ENCODE data around the gene FMOD. TPM values are rescaled to one million over a fixed set of nuclear protein-coding genes. Genes with fewer than 3 reads are reported as not detected.

Gene FMOD
- total and polyA plus RNA-seq, 4 donors, result 159 to 353 (median 190) TPM

GRCh38 chr1:203379825-203380224 is 28.9 kb upstream of the FMOD start:
- H3K27me3 ChIP-seq (ENCODE audit: control insufficient read depth in 1 of 2, insufficient read depth in 2 of 2, low read length in 1 of 2), result no peaks in the 10 kb centered on the region
- H3K9me3 ChIP-seq (ENCODE audit: control insufficient read depth, low read length), result no peaks in the 10 kb centered on the region
- 4 to 11% methylated on average over 1 of the region's 1 CpG for WGBS, 2 donors
- ATAC-seq (ENCODE audit: low FRiP score) (no peak), DNase-seq (no peak)
- no peaks in the 10 kb centered on the region for H3K36me3 ChIP-seq (ENCODE audit: control insufficient read depth in 1 of 2, insufficient read depth in 2 of 2, low read length in 1 of 2)
- peak overlapping the region; percentile 9 to 80 for H3K27ac ChIP-seq (ENCODE audit: low read depth in 1 of 2, low read length in 2 of 2)
- H3K4me1 ChIP-seq (ENCODE audit: control insufficient read depth in 1 of 2, insufficient read depth in 2 of 2, low read length in 2 of 2), result peaks cover 3 to 7% of the 10 kb centered on the region in 2 donors
- H3K4me3 ChIP-seq (ENCODE audit: low read length in 2 of 2), result no peak overlapping the region
- intact Hi-C loops (cut with DNase I), result loop anchor here in 1 of 2 donors (2.0 to 5.0 kb wide), 2 partner anchors 29 to 62 kb away; no protein-coding TSS in a partner anchor

- H3K36me3 ChIP-seq (ENCODE audit: control insufficient read depth in 1 of 2, insufficient read depth in 2 of 2, low read length in 1 of 2), result no peaks in the 10 kb centered on the region
- no peaks in the 10 kb centered on the region for H3K9me3 ChIP-seq (ENCODE audit: control insufficient read depth, low read length)
- intact Hi-C loops (cut with DNase I), result loop anchor here in 1 of 2 donors (2.0 kb wide), 1 partner anchor 30 kb away; no protein-coding TSS in a partner anchor
- H3K27me3 ChIP-seq (ENCODE audit: control insufficient read depth in 1 of 2, insufficient read depth in 2 of 2, low read length in 1 of 2), result no peaks in the 10 kb centered on the region
- WGBS, 2 donors, result 37 to 40% methylated on average over 8 of the region's 8 CpGs
- no peak overlapping the region for H3K4me3 ChIP-seq (ENCODE audit: low read length in 2 of 2)
- DNase-seq, result no peak
- no peak for ATAC-seq (ENCODE audit: low FRiP score)
- peak overlapping the region; percentile 65 to 85 for H3K27ac ChIP-seq (ENCODE audit: low read depth in 1 of 2, low read length in 2 of 2)
- H3K4me1 ChIP-seq (ENCODE audit: control insufficient read depth in 1 of 2, insufficient read depth in 2 of 2, low read length in 2 of 2), result peaks cover 3 to 7% of the 10 kb centered on the region in 2 donors
Measured at GRCh38 chr1:203378556-203379245, 27.8 kb upstream of the FMOD start.

- intact Hi-C loops (cut with DNase I), result no loop called here
- DNase-seq, result no peak
- ATAC-seq (ENCODE audit: low FRiP score), result no peak
- H3K9me3 ChIP-seq (ENCODE audit: control insufficient read depth, low read length), result no peaks in the 10 kb centered on the region
- no peaks in the 10 kb centered on the region for H3K36me3 ChIP-seq (ENCODE audit: control insufficient read depth in 1 of 2, insufficient read depth in 2 of 2, low read length in 1 of 2)
- no peak overlapping the region for H3K4me3 ChIP-seq (ENCODE audit: low read length in 2 of 2)
- peaks cover 0 to 3% of the 10 kb centered on the region in 2 donors for H3K4me1 ChIP-seq (ENCODE audit: control insufficient read depth in 1 of 2, insufficient read depth in 2 of 2, low read length in 2 of 2)
- no peaks in the 10 kb centered on the region for H3K27me3 ChIP-seq (ENCODE audit: control insufficient read depth in 1 of 2, insufficient read depth in 2 of 2, low read length in 1 of 2)
- WGBS, 2 donors, result 25 to 30% methylated on average over 1 of the region's 1 CpG
- peak overlapping the region in 1 of 2 donors; percentile 38 for H3K27ac ChIP-seq (ENCODE audit: low read depth in 1 of 2, low read length in 2 of 2)
Measured at GRCh38 chr1:203373991-203374390, 23.1 kb upstream of the FMOD start.

GRCh38 chr1:203373002-203373401 is 22.1 kb upstream of the FMOD start:
- no peak for ATAC-seq (ENCODE audit: low FRiP score)
- WGBS, 2 donors, result 98 to 100% methylated on average over 2 of the region's 2 CpGs
- H3K4me1 ChIP-seq (ENCODE audit: control insufficient read depth in 1 of 2, insufficient read depth in 2 of 2, low read length in 2 of 2), result no peaks in the 10 kb centered on the region
- intact Hi-C loops (cut with DNase I), result no loop called here
- no peaks in the 10 kb centered on the region for H3K9me3 ChIP-seq (ENCODE audit: control insufficient read depth, low read length)
- no peak overlapping the region for H3K4me3 ChIP-seq (ENCODE audit: low read length in 2 of 2)
- H3K36me3 ChIP-seq (ENCODE audit: control insufficient read depth in 1 of 2, insufficient read depth in 2 of 2, low read length in 1 of 2), result no peaks in the 10 kb centered on the region
- no peak for DNase-seq
- H3K27me3 ChIP-seq (ENCODE audit: control insufficient read depth in 1 of 2, insufficient read depth in 2 of 2, low read length in 1 of 2), result no peaks in the 10 kb centered on the region
- no peak overlapping the region for H3K27ac ChIP-seq (ENCODE audit: low read depth in 1 of 2, low read length in 2 of 2)

DNA sequence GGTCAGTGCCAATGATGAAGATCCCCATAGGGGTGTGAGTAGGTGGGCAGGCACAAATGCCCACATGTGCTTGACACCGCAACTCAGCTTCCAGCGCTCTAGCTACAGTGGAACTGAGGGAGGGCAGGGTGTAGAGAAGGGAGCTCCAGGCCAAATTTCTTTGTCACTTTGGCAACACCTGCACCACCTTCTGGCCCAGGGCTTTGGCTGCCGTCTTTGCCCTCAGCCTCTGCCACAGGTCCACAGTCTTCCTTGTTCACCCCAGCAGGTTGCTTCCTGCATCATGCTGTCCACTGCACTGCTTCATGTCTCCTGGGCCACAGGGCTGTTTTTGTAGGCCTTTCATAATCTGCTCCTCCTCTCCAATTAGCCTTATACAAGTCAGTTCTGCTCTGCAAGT is 20.4 kb upstream of the FMOD start:
- intact Hi-C loops (cut with DNase I), result no loop called here
- no peaks in the 10 kb centered on the region for H3K36me3 ChIP-seq (ENCODE audit: control insufficient read depth in 1 of 2, insufficient read depth in 2 of 2, low read length in 1 of 2)
- no peaks in the 10 kb centered on the region for H3K27me3 ChIP-seq (ENCODE audit: control insufficient read depth in 1 of 2, insufficient read depth in 2 of 2, low read length in 1 of 2)
- no peaks in the 10 kb centered on the region for H3K4me1 ChIP-seq (ENCODE audit: control insufficient read depth in 1 of 2, insufficient read depth in 2 of 2, low read length in 2 of 2)
- DNase-seq (no peak), ATAC-seq (ENCODE audit: low FRiP score) (no peak)
- H3K9me3 ChIP-seq (ENCODE audit: control insufficient read depth, low read length), result no peaks in the 10 kb centered on the region
- no peak overlapping the region for H3K4me3 ChIP-seq (ENCODE audit: low read length in 2 of 2)
- 95 to 97% methylated on average over 3 of the region's 3 CpGs for WGBS, 2 donors
- no peak overlapping the region for H3K27ac ChIP-seq (ENCODE audit: low read depth in 1 of 2, low read length in 2 of 2)

DNA sequence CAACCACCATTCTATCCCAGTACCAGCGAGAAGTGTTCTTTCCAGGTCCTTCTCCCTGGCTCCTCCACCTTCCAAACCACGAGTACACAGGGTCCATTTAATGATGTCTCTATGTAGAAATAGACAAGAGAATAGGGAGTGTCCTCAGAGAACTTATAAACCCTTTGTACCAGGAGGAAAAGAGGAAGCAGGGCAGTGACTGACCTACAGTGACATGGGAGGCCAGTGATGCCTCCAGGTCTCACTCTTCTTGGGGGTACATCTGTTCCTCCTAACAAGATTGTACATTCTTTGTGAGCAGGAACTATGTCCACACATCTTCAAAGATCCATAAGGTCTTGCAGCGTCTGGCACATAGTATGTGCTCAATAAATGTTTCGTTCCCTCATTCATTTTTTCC is 18.7 kb upstream of the FMOD start:
- 93 to 95% methylated on average over 4 of the region's 4 CpGs for WGBS, 2 donors
- intact Hi-C loops (cut with DNase I), result no loop called here
- Histone ChIP-seq H3K27ac (ENCODE audit: low read depth in 1 of 2, low read length in 2 of 2) (no peak overlapping the region), H3K4me3 (ENCODE audit: low read length in 2 of 2) (no peak overlapping the region), H3K27me3 (ENCODE audit: control insufficient read depth in 1 of 2, insufficient read depth in 2 of 2, low read length in 1 of 2) (no peaks in the 10 kb centered on the region), H3K4me1 (ENCODE audit: control insufficient read depth in 1 of 2, insufficient read depth in 2 of 2, low read length in 2 of 2) (no peaks in the 10 kb centered on the region), H3K36me3 (ENCODE audit: control insufficient read depth in 1 of 2, insufficient read depth in 2 of 2, low read length in 1 of 2) (no peaks in the 10 kb centered on the region), H3K9me3 (ENCODE audit: control insufficient read depth, low read length) (no peaks in the 10 kb centered on the region)
- DNase-seq, result no peak
- no peak for ATAC-seq (ENCODE audit: low FRiP score)

DNA sequence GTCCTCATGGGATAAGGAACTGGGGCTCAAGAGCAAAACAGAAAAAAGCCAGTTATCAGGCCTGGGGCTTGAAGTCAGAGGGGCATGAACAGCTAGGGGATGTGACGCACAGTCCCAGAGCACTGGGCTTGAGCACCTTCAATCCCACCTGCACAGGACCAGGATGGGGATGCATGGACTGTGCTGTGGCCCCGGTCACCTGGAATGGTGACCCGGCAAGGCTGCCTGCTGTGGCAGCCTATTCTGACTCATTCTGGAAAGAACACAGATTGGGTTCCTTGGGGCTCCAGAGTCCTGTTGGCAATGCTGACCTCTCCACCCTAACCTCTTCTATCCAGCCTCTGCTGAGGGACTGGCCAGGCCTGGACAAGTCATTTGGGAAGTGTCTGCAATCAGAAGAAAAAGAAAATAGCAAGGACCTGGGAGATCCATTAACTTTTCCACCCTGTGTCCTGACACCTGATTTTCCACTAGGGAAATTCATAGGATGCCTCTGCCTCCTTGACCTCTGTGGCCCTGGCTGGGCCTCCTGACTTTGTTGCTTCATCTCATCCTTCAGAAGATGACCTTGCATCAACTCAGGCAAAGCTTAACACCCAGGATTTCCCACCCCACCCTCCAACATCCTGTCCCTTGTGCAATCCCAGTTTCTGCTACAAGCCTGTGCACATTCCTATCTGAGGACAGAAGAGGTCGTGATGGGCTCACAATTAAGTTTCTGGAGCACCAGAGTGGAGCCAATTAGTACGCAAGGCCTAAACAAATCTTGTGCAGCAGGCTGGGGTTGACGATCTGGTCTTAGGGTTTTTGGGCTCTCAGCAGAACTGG is 17.9 kb upstream of the FMOD start:
- Histone ChIP-seq H3K27ac (ENCODE audit: low read depth in 1 of 2, low read length in 2 of 2) (no peak overlapping the region), H3K9me3 (ENCODE audit: control insufficient read depth, low read length) (no peaks in the 10 kb centered on the region), H3K4me1 (ENCODE audit: control insufficient read depth in 1 of 2, insufficient read depth in 2 of 2, low read length in 2 of 2) (no peaks in the 10 kb centered on the region), H3K4me3 (ENCODE audit: low read length in 2 of 2) (no peak overlapping the region), H3K36me3 (ENCODE audit: control insufficient read depth in 1 of 2, insufficient read depth in 2 of 2, low read length in 1 of 2) (no peaks in the 10 kb centered on the region), H3K27me3 (ENCODE audit: control insufficient read depth in 1 of 2, insufficient read depth in 2 of 2, low read length in 1 of 2) (no peaks in the 10 kb centered on the region)
- intact Hi-C loops (cut with DNase I), result no loop called here
- DNase-seq (peak in 1 of 2 donors; percentile 75), ATAC-seq (ENCODE audit: low FRiP score) (peak; percentile 86)
- WGBS, 2 donors, result 61 to 65% methylated on average over 6 of the region's 6 CpGs

GRCh38 chr1:203367057-203367456 is 16.1 kb upstream of the FMOD start:
- no peaks in the 10 kb centered on the region for H3K9me3 ChIP-seq (ENCODE audit: control insufficient read depth, low read length)
- H3K4me3 ChIP-seq (ENCODE audit: low read length in 2 of 2), result no peak overlapping the region
- ATAC-seq (ENCODE audit: low FRiP score) (no peak), DNase-seq (no peak)
- intact Hi-C loops (cut with DNase I), result no loop called here
- H3K27me3 ChIP-seq (ENCODE audit: control insufficient read depth in 1 of 2, insufficient read depth in 2 of 2, low read length in 1 of 2), result no peaks in the 10 kb centered on the region
- H3K27ac ChIP-seq (ENCODE audit: low read depth in 1 of 2, low read length in 2 of 2), result no peak overlapping the region
- H3K36me3 ChIP-seq (ENCODE audit: control insufficient read depth in 1 of 2, insufficient read depth in 2 of 2, low read length in 1 of 2), result no peaks in the 10 kb centered on the region
- 87 to 93% methylated on average over 4 of the region's 4 CpGs for WGBS, 2 donors
- H3K4me1 ChIP-seq (ENCODE audit: control insufficient read depth in 1 of 2, insufficient read depth in 2 of 2, low read length in 2 of 2), result no peaks in the 10 kb centered on the region

DNA sequence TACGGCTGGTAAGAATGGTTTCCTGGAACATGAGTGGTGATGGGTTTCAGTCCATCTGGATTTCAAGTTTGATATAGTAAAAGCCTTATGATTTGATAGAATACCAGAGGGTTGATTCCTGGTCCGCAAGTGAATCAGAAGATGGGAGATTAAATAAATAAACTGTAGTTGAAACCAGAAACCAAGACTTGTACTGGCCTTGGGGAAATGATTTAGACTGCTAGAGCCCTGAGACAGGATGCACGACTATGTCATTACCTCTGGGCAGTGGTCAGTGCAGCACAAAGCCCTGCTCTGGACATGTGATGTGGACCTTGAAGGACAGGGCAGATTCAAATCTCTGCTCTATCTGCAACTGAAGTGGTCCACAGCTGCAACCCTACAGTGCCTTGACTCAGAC is 15.6 kb upstream of the FMOD start:
- no peak for DNase-seq
- no peak overlapping the region for H3K27ac ChIP-seq (ENCODE audit: low read depth in 1 of 2, low read length in 2 of 2)

More for the DNA sequence above, 15.6 kb upstream of the FMOD start:
- H3K4me3 ChIP-seq (ENCODE audit: low read length in 2 of 2), result no peak overlapping the region
- no peaks in the 10 kb centered on the region for H3K9me3 ChIP-seq (ENCODE audit: control insufficient read depth, low read length)
- no peaks in the 10 kb centered on the region for H3K36me3 ChIP-seq (ENCODE audit: control insufficient read depth in 1 of 2, insufficient read depth in 2 of 2, low read length in 1 of 2)
- no peaks in the 10 kb centered on the region for H3K27me3 ChIP-seq (ENCODE audit: control insufficient read depth in 1 of 2, insufficient read depth in 2 of 2, low read length in 1 of 2)
- no peaks in the 10 kb centered on the region for H3K4me1 ChIP-seq (ENCODE audit: control insufficient read depth in 1 of 2, insufficient read depth in 2 of 2, low read length in 2 of 2)
- no peak for ATAC-seq (ENCODE audit: low FRiP score)
- WGBS, 2 donors, result 94% methylated on average over 3 of the region's 3 CpGs
- intact Hi-C loops (cut with DNase I), result no loop called here

Measured in aorta (tissue), 5 donors.